ENCODE measurements around the gene PTEN.

PTEN gene

DNA sequence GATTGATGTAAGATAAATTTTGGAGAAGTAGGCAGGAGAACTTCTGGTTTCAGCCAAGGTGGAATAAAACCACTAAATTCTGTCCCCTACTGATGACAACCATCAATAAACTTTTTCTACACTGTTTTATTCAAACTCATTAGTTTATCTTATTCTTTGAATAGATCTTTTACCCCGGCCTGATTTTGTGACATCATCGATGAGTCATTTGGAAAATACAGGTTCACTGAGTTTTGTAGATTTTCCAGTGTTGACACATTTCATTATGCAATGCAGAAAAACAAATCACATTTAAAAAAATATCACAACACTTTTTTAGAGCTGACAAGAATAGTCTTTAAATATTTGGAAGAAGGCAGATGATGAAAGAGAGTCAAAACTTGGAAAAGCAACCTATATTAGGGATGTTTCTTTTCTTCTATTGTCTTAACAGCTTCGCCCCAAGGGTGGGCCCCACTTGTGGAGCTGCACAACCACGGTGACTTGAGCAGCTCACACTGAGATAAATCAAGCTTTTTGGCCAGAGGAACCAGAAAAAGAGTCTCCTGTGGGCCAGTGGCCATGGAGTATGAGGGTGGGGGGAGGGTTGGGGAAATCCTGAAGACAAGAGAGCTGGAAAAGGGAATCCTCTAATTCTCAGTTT, 112.8 kb downstream of the PTEN start (continued):
- no peak for TF ChIP-seq ZNF600 (tag by site-specific recombination; IDR thresholded peaks at IDR 0.05)
- peak; percentile 21 for TF ChIP-seq ZNF335 (tag by site-specific recombination; conservative IDR thresholded peaks at IDR 0.05)
- TF ChIP-seq SCRT2 (tag by site-specific recombination; IDR thresholded peaks at IDR 0.05) = 0 out of 2 replicates have a peak, but pooled peaks have one; percentile 6
- TF ChIP-seq ZFP69B (tag by site-specific recombination; IDR thresholded peaks at IDR 0.05) = peak; percentile 83
- TF ChIP-seq, protein P1, sequence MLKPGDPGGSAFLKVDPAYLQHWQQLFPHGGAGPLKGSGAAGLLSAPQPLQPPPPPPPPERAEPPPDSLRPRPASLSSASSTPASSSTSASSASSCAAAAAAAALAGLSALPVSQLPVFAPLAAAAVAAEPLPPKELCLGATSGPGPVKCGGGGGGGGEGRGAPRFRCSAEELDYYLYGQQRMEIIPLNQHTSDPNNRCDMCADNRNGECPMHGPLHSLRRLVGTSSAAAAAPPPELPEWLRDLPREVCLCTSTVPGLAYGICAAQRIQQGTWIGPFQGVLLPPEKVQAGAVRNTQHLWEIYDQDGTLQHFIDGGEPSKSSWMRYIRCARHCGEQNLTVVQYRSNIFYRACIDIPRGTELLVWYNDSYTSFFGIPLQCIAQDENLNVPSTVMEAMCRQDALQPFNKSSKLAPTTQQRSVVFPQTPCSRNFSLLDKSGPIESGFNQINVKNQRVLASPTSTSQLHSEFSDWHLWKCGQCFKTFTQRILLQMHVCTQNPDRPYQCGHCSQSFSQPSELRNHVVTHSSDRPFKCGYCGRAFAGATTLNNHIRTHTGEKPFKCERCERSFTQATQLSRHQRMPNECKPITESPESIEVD (tag by site-specific recombination; IDR thresholded peaks at IDR 0.05) = peak; percentile 54
- TF ChIP-seq, protein P2, sequence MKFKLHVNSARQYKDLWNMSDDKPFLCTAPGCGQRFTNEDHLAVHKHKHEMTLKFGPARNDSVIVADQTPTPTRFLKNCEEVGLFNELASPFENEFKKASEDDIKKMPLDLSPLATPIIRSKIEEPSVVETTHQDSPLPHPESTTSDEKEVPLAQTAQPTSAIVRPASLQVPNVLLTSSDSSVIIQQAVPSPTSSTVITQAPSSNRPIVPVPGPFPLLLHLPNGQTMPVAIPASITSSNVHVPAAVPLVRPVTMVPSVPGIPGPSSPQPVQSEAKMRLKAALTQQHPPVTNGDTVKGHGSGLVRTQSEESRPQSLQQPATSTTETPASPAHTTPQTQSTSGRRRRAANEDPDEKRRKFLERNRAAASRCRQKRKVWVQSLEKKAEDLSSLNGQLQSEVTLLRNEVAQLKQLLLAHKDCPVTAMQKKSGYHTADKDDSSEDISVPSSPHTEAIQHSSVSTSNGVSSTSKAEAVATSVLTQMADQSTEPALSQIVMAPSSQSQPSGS (tag by site-specific recombination; IDR thresholded peaks at IDR 0.05; ENCODE audit: low read depth) = peak; percentile 81
- no peak for TF ChIP-seq ZNF311 (tag by site-specific recombination; IDR thresholded peaks at IDR 0.05; ENCODE audit: borderline replicate concordance)
- TF ChIP-seq ZNF514 (tag by site-specific recombination; IDR thresholded peaks at IDR 0.05) = no peak
- no peak for TF ChIP-seq ZNF768 (tag by site-specific recombination; IDR thresholded peaks at IDR 0.05)
- TF ChIP-seq ZNF274 (IDR thresholded peaks at IDR 0.05; ENCODE audit: low read length) = no peak
- no peak for TF ChIP-seq ZNF274 (tag by site-specific recombination; IDR thresholded peaks at IDR 0.05; ENCODE audit: borderline replicate concordance)
- no peak for TF ChIP-seq HOXD13 (CRISPR knock-in tag; IDR thresholded peaks at IDR 0.05; ENCODE audit: borderline replicate concordance)
- TF ChIP-seq OSR2 (tag by site-specific recombination; IDR thresholded peaks at IDR 0.05) = no peak
- no peak for TF ChIP-seq ZNF211 (tag by site-specific recombination; IDR thresholded peaks at IDR 0.05; ENCODE audit: low read depth)
- TF ChIP-seq ZNF660 (tag by site-specific recombination; IDR thresholded peaks at IDR 0.05) = no peak
- TF ChIP-seq IKZF3 (tag by site-specific recombination; IDR thresholded peaks at IDR 0.05) = no peak
- 0 out of 2 replicates have a peak, but pooled peaks have one; percentile 28 for TF ChIP-seq ZBTB20 (tag by site-specific recombination; IDR thresholded peaks at IDR 0.05)
- no peak for TF ChIP-seq ZNF548 (tag by site-specific recombination; IDR thresholded peaks at IDR 0.05)
- TF ChIP-seq ZNF521 (tag by site-specific recombination; IDR thresholded peaks at IDR 0.05) = no peak
- no peak for TF ChIP-seq PRDM2 (tag by site-specific recombination; IDR thresholded peaks at IDR 0.05; ENCODE audit: borderline replicate concordance)
- TF ChIP-seq TCF7L2 (IDR thresholded peaks at IDR 0.05; ENCODE audit: borderline replicate concordance, low read depth, low read length) = no peak
- TF ChIP-seq ZFHX2 (tag by site-specific recombination; conservative IDR thresholded peaks at IDR 0.05) = no peak
- TF ChIP-seq ZNF16 (tag by site-specific recombination; IDR thresholded peaks at IDR 0.05; ENCODE audit: low read depth) = no peak
- TF ChIP-seq, protein P3, sequence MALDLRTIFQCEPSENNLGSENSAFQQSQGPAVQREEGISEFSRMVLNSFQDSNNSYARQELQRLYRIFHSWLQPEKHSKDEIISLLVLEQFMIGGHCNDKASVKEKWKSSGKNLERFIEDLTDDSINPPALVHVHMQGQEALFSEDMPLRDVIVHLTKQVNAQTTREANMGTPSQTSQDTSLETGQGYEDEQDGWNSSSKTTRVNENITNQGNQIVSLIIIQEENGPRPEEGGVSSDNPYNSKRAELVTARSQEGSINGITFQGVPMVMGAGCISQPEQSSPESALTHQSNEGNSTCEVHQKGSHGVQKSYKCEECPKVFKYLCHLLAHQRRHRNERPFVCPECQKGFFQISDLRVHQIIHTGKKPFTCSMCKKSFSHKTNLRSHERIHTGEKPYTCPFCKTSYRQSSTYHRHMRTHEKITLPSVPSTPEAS (tag by site-specific recombination; IDR thresholded peaks at IDR 0.05) = no peak
- no peak for TF ChIP-seq GLI2 (tag by site-specific recombination; IDR thresholded peaks at IDR 0.05; ENCODE audit: borderline replicate concordance, low read depth)
- no peak for TF ChIP-seq ZBTB48 (tag by site-specific recombination; IDR thresholded peaks at IDR 0.05)
- TF ChIP-seq ZNF76 (tag by site-specific recombination; IDR thresholded peaks at IDR 0.05; ENCODE audit: borderline replicate concordance, low read depth) = no peak
- TF ChIP-seq ZNF791 (tag by site-specific recombination; IDR thresholded peaks at IDR 0.05) = no peak
- TF ChIP-seq ZNF510 (tag by site-specific recombination; IDR thresholded peaks at IDR 0.05; ENCODE audit: insufficient replicate concordance) = no peak

All from HEK293 (cell line).